Mesothelial cell of epicardium (in vitro differentiated cells): ENCODE measurements around the gene AHI1. TPM values are rescaled to one million over a fixed set of nuclear protein-coding genes. Genes with fewer than 3 reads are reported as not detected.

ENCODE experiments used
- DNase-seq, 2 experiments: peaks; one replicate each; pipeline ENCODE4 v3.0.0; 2021; ENCODE audit warnings: low spot score in 2 of 2; ENCODE audit not compliant: unreplicated experiment in 2 of 2
- H3K27ac Mint-ChIP-seq: 2 replicates; pipeline ENCODE4 v1.8.0; 2021; ENCODE audit warnings: mixed read lengths
- H3K27me3 Mint-ChIP-seq: 2 replicates; pipeline ENCODE4 v1.8.0; 2021; ENCODE audit warnings: low read depth, mixed read lengths
- H3K36me3 Mint-ChIP-seq: 2 replicates; pipeline ENCODE4 v1.8.0; 2021; ENCODE audit warnings: mixed read lengths
- H3K4me1 Mint-ChIP-seq: 2 replicates; pipeline ENCODE4 v1.8.0; 2021; ENCODE audit warnings: mixed read lengths
- H3K4me3 Mint-ChIP-seq: 2 replicates; pipeline ENCODE4 v1.8.0; 2021; ENCODE audit warnings: mild to moderate bottlenecking, moderate library complexity, mixed read lengths
- H3K9me3 Mint-ChIP-seq: 2 replicates; pipeline ENCODE4 v1.8.0; 2021; ENCODE audit warnings: mixed read lengths
- total RNA-seq: library from RNA; stranded (reverse); gene quantifications from 3 replicates; pipeline ENCODE4 v1.2.1, GENCODE V29; 2021
- TF ChIP-seq, protein P1 (sequence below): fragments of 200-600 bp; sonication (generic); IDR thresholded peaks from one replicate; pipeline ENCODE4 v1.5.0; 2021; ENCODE audit warnings: antibody characterized with exemption; ENCODE audit not compliant: unreplicated experiment

AHI1 gene
- total RNA-seq, 1 donor from 2014 or later, result 41.6 TPM

DNA sequence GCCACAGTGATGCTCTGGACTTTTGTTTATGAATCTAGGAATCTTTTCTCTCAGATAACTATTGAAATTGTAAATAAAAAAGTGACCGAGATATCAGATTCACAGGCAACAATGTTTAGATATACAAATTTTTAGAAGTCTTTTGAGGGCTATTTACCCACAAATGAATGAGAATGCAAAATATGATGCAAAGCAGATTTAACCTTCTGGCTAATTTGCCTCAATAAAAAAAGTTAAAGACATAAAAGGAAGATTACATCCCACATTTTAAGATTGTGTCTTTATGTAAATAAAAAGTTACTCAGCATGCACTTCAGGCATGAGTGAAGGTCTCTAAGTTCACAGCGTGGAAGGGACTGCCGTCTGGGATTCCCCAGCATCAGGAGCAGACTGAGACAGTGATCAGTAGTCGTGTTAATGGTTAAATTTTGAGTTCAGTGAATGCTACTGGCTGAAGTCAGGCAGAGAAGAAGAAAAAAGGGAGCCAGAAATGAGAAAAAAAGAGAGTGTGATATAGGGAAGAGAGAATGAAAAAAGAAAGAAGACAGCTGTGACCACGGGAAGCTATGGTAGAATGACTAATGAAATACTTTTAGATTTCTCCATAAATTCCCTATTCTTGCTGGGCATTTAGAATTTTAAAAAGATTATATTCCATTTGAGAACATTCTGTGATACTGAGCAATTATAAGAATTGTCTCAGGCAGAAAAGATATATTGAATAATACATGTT, 222.8 kb downstream of the AHI1 start:
- Mint-ChIP-seq H3K9me3 (no peaks in the 10 kb centered on the region), H3K36me3 (no peaks in the 10 kb centered on the region), H3K4me1 (peaks cover 9% of the 10 kb centered on the region), H3K27me3 (peaks cover 16% of the 10 kb centered on the region), H3K27ac (no peak overlapping the region), H3K4me3 (no peak overlapping the region)
- DNase-seq, result no peak
- TF ChIP-seq, protein P1, sequence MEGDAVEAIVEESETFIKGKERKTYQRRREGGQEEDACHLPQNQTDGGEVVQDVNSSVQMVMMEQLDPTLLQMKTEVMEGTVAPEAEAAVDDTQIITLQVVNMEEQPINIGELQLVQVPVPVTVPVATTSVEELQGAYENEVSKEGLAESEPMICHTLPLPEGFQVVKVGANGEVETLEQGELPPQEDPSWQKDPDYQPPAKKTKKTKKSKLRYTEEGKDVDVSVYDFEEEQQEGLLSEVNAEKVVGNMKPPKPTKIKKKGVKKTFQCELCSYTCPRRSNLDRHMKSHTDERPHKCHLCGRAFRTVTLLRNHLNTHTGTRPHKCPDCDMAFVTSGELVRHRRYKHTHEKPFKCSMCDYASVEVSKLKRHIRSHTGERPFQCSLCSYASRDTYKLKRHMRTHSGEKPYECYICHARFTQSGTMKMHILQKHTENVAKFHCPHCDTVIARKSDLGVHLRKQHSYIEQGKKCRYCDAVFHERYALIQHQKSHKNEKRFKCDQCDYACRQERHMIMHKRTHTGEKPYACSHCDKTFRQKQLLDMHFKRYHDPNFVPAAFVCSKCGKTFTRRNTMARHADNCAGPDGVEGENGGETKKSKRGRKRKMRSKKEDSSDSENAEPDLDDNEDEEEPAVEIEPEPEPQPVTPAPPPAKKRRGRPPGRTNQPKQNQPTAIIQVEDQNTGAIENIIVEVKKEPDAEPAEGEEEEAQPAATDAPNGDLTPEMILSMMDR, result no peak

DNA sequence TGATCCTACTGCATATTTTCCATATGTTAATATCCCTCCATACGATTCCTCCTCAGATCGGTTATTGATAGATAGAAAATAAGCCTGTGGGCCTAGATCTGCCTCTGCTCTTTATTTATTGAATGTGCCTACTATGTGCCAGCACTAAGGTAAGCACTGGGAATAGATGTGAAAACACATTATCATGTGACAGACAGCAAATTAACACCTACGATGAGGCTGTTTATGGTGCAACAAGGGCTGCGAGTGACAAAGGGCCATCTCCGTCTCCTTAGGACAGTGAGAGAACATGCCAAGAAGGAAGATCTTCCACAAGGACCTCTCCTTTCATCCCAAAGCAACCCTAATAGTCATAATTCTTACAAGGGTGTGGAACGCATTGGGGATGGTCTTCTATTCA, 225.9 kb downstream of the AHI1 start:
- Mint-ChIP-seq H3K27ac (no peak overlapping the region), H3K4me3 (no peak overlapping the region), H3K27me3 (peaks cover 16% of the 10 kb centered on the region), H3K4me1 (peaks cover 9% of the 10 kb centered on the region), H3K36me3 (no peaks in the 10 kb centered on the region), H3K9me3 (no peaks in the 10 kb centered on the region)
- TF ChIP-seq, protein P1, result no peak
- no peak for DNase-seq

DNA sequence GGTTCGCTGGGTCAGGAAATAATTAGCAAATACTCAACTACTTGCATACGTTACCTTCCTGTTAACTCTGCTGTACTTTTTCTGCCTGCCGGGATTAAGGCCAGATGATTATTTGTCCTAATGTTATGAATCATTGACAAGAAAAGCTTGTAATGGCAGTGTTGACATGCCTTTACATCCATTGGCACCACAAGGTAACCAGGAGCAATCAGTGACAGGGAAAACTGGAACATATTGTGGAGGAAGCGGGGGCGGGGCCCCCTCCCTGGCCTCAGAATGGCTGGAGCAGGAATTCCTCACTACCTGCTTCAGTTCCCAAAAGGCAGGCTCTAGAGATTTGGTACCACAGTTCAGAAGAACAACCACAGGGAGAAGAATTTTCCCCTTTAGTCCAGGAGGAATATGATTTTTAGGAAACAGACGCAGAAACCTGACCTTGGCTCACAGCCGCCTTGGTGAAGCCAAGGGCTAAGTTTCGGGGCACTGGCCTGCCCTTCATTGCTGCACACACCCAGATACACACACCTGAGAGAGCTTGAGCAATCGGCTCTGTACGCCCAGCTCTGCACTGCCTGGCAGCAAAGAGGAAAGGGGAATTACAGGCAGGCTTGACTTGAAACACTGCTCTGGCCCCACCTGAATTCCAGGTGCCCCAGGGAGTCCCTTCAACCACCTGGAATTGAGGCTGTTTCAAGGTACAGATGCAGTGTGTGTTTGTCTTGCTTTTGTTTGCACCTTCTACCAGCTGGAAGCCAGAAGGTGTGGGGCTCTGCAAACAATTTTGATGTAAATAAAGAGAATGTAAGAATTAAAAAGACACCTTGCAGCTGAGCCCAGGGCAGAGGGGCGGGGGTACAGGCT, 226.6 kb downstream of the AHI1 start:
- Mint-ChIP-seq H3K27me3 (peaks cover 16% of the 10 kb centered on the region), H3K27ac (no peak overlapping the region), H3K4me1 (peaks cover 9% of the 10 kb centered on the region), H3K4me3 (no peak overlapping the region), H3K9me3 (no peaks in the 10 kb centered on the region), H3K36me3 (no peaks in the 10 kb centered on the region)
- no peak for DNase-seq
- TF ChIP-seq, protein P1, result no peak

DNA sequence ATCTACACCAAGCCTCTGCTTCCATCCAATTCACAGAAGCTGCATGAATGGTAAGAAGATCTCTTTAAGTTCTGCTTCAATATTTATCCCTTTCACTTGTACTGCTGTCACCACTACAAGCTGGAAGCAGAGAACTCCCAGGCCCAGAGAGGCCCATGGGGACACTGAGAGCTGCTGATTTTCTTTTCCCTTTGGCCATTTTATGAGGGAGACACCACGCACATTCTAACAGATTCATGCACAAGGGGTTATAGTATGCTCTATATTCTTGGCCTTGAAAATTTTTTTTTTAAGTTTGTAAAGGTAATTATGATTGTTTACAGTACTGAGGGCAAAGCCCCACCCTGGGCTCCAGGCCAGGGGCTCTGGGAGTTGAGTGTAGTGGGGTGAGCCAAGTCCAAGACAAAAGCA, 228.1 kb downstream of the AHI1 start:
- no peak for DNase-seq
- TF ChIP-seq, protein P1, result no peak
- Mint-ChIP-seq H3K36me3 (no peaks in the 10 kb centered on the region), H3K4me3 (no peak overlapping the region), H3K9me3 (peaks cover 4% of the 10 kb centered on the region), H3K27me3 (peaks cover 9% of the 10 kb centered on the region), H3K4me1 (peaks cover 9% of the 10 kb centered on the region), H3K27ac (no peak overlapping the region)

DNA sequence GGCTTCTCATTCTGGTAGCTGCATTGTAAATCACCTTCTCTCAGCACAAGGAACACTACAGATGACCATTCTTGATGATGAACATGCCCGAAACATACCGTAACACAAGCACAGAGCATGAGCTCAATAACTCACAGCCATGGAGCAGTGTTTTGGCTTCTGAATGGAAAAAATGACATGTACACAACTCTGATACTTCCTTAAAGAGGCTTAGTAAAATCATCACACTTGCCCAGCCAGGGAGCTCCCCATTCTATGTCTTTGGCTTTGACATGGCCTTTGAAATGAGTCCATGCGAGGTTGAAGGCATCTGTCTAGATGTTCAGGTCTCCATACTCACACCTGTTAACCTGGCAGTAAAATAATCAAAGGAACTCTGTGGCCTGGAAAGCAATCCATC, 228.8 kb downstream of the AHI1 start:
- no peak overlapping the region for H3K4me3 Mint-ChIP-seq
- peaks cover 9% of the 10 kb centered on the region for H3K27me3 Mint-ChIP-seq
- H3K9me3 Mint-ChIP-seq, result peaks cover 4% of the 10 kb centered on the region
- TF ChIP-seq, protein P1, result no peak
- no peak overlapping the region for H3K27ac Mint-ChIP-seq
- H3K4me1 Mint-ChIP-seq, result peaks cover 9% of the 10 kb centered on the region
- no peaks in the 10 kb centered on the region for H3K36me3 Mint-ChIP-seq
- DNase-seq, result no peak
